ENCODE measurements around the gene IRF2. TPM values are rescaled to one million over a fixed set of nuclear protein-coding genes. Genes with fewer than 3 reads are reported as not detected.

IRF2 gene
- total RNA-seq, 1 donor from 2014 or later = 16.1 TPM

DNA sequence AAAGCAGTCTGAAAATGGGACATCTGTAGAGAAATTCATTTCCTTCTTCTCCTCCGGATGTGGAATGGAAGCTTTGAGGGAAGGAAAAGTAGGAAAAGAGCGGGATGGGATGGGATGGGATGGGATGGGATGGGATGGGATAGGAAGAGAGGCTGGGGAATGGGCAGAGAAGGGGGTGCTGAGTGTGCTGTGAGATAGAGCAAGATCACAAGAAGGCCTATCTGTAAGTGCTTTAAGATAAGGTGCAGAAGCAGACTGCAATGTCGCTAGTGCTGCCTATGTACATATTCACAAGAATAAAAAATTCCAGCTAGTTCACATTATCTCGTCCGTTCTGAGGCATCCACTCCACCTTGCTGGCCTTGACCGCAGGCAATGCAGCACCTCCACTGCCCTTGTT is 86.2 kb downstream of the IRF2 start:
- Histone ChIP-seq H3K9me3 (ENCODE audit: low read depth) (no peaks in the 10 kb centered on the region), H3K27me3 (no peaks in the 10 kb centered on the region), H3K4me1 (peaks cover 49% of the 10 kb centered on the region), H3K79me2 (ENCODE audit: low read depth) (no peaks in the 10 kb centered on the region), H3K27ac (no peak overlapping the region), H3K4me3 (no peak overlapping the region), H2AFZ (replicated peaks) (no peak overlapping the region), H4K20me1 (ENCODE audit: low read depth) (peaks cover 18% of the 10 kb centered on the region), H3K4me2 (no peak overlapping the region), H3F3A (ENCODE audit: low read depth) (peaks cover 20% of the 10 kb centered on the region), H3K9ac (no peak overlapping the region), H3K36me3 (no peaks in the 10 kb centered on the region)
- H3K9me3 Mint-ChIP-seq = no peaks in the 10 kb centered on the region
- TF ChIP-seq EZH2 (IDR thresholded peaks at IDR 0.05) (no peak), EZH2phosphoT487 (IDR thresholded peaks at IDR 0.05) (no peak)
- TF ChIP-seq, protein P1, sequence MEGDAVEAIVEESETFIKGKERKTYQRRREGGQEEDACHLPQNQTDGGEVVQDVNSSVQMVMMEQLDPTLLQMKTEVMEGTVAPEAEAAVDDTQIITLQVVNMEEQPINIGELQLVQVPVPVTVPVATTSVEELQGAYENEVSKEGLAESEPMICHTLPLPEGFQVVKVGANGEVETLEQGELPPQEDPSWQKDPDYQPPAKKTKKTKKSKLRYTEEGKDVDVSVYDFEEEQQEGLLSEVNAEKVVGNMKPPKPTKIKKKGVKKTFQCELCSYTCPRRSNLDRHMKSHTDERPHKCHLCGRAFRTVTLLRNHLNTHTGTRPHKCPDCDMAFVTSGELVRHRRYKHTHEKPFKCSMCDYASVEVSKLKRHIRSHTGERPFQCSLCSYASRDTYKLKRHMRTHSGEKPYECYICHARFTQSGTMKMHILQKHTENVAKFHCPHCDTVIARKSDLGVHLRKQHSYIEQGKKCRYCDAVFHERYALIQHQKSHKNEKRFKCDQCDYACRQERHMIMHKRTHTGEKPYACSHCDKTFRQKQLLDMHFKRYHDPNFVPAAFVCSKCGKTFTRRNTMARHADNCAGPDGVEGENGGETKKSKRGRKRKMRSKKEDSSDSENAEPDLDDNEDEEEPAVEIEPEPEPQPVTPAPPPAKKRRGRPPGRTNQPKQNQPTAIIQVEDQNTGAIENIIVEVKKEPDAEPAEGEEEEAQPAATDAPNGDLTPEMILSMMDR (IDR thresholded peaks at IDR 0.05) = no peak
- H3K27ac Mint-ChIP-seq = no peak overlapping the region
- H3K4me1 Mint-ChIP-seq = peaks cover 79% of the 10 kb centered on the region
- peaks cover 9% of the 10 kb centered on the region for H3K27me3 Mint-ChIP-seq (ENCODE audit: insufficient read depth, low read depth)
- DNase-seq (ENCODE audit: low spot score) = no peak
- H3K4me3 Mint-ChIP-seq = no peak overlapping the region
- peaks cover 46% of the 10 kb centered on the region for H3K36me3 Mint-ChIP-seq

DNA sequence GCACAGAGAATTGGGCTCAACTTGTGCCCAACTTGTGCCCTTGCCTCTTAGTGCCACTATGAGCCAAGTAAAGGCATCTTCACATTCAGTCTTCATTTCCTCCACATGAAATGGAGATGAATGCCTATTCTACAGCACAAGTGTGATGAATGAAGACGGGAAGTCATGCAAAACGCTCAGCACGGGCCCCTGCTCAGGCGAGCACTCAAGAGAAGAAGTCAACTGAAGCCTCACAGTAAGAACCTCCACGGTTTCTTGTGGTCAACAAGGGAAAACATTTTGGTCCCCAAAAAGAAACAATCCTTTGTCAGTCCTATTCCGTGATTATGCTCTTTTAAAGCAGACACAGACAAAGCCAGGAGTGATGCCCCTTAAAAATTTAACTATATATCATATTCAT is 87.0 kb downstream of the IRF2 start:
- Histone ChIP-seq H2AFZ (replicated peaks) (no peak overlapping the region), H3F3A (ENCODE audit: low read depth) (peaks cover 20% of the 10 kb centered on the region), H3K4me2 (no peak overlapping the region), H3K79me2 (ENCODE audit: low read depth) (no peaks in the 10 kb centered on the region), H3K36me3 (no peaks in the 10 kb centered on the region), H3K4me1 (peaks cover 56% of the 10 kb centered on the region), H3K27ac (no peak overlapping the region), H3K9ac (no peak overlapping the region), H4K20me1 (ENCODE audit: low read depth) (peaks cover 18% of the 10 kb centered on the region), H3K9me3 (ENCODE audit: low read depth) (no peaks in the 10 kb centered on the region), H3K4me3 (no peak overlapping the region), H3K27me3 (no peaks in the 10 kb centered on the region)
- peaks cover 44% of the 10 kb centered on the region for H3K36me3 Mint-ChIP-seq
- no peak overlapping the region for H3K4me3 Mint-ChIP-seq
- H3K9me3 Mint-ChIP-seq = no peaks in the 10 kb centered on the region
- H3K27ac Mint-ChIP-seq = no peak overlapping the region
- H3K4me1 Mint-ChIP-seq = peaks cover 79% of the 10 kb centered on the region
- TF ChIP-seq, protein P1 (IDR thresholded peaks at IDR 0.05) = no peak
- no peak for TF ChIP-seq EZH2 (IDR thresholded peaks at IDR 0.05)
- no peak for TF ChIP-seq EZH2phosphoT487 (IDR thresholded peaks at IDR 0.05)
- H3K27me3 Mint-ChIP-seq (ENCODE audit: insufficient read depth, low read depth) = peaks cover 7% of the 10 kb centered on the region
- no peak for DNase-seq (ENCODE audit: low spot score)

DNA sequence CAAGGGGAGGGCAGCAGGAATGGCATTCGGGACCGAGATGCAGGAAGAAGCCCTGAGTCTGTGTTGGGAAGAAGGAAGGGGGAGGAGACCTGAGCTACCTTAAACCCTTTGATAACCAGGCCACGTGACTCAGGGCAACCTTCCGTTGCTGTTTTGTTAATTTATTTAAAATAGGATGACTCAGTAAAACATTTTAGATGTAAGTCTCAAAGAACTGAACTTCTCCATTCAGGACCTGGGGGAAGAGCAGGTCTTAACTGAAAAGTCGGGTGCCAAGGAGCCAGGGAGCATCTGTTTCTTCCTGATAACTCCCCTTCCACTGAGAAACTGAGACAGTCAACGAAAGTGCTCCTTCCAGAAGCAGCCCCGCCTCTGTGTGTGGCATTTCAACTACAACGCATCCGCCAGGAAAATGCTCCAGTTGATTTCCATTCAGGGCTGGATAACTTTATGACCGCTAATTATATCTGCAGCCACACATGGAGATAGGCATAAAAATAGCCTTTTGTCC is 88.0 kb downstream of the IRF2 start:
- H4K20me1 ChIP-seq (ENCODE audit: low read depth) = peaks cover 18% of the 10 kb centered on the region
- no peak overlapping the region for H2AFZ ChIP-seq (replicated peaks)
- no peak overlapping the region for H3K9ac ChIP-seq
- no peaks in the 10 kb centered on the region for H3K9me3 ChIP-seq (ENCODE audit: low read depth)
- peaks cover 20% of the 10 kb centered on the region for H3F3A ChIP-seq (ENCODE audit: low read depth)
- H3K27ac Mint-ChIP-seq = no peak overlapping the region
- H3K79me2 ChIP-seq (ENCODE audit: low read depth) = no peaks in the 10 kb centered on the region
- no peak overlapping the region for H3K4me2 ChIP-seq
- no peaks in the 10 kb centered on the region for H3K27me3 ChIP-seq
- H3K4me3 Mint-ChIP-seq = no peak overlapping the region
- H3K9me3 Mint-ChIP-seq = no peaks in the 10 kb centered on the region
- DNase-seq (ENCODE audit: low spot score) = no peak
- TF ChIP-seq EZH2 (IDR thresholded peaks at IDR 0.05) (no peak), EZH2phosphoT487 (IDR thresholded peaks at IDR 0.05) (no peak)
- TF ChIP-seq, protein P1 (IDR thresholded peaks at IDR 0.05) = no peak
- peaks cover 6% of the 10 kb centered on the region for H3K27me3 Mint-ChIP-seq (ENCODE audit: insufficient read depth, low read depth)
- H3K36me3 Mint-ChIP-seq = peaks cover 36% of the 10 kb centered on the region
- H3K27ac ChIP-seq = no peak overlapping the region
- H3K4me1 ChIP-seq = peaks cover 58% of the 10 kb centered on the region
- no peak overlapping the region for H3K4me3 ChIP-seq
- H3K36me3 ChIP-seq = no peaks in the 10 kb centered on the region
- peaks cover 72% of the 10 kb centered on the region for H3K4me1 Mint-ChIP-seq

Measured in neural progenitor cell (in vitro differentiated cells).